Transverse colon (tissue), 4 donors: ENCODE measurements around the gene AGXT. TPM values are rescaled to one million over a fixed set of nuclear protein-coding genes. Genes with fewer than 3 reads are reported as not detected.

Experiments used
- DNase-seq: peaks from one replicate; pipeline ENCODE4 v3.0.0-alpha.2; 2019
- H3K27ac ChIP-seq, 4 donors: fragments of 200-600 bp; sonication (generic); 2 replicates each; pipeline ENCODE4 v1.5.1; 2016 to 2018; ENCODE audit warnings: inconsistent platforms in 4 of 4
- H3K27me3 ChIP-seq: fragments of 200-600 bp; sonication (generic); 2 replicates; pipeline ENCODE4 v1.5.1; 2017; ENCODE audit warnings: inconsistent platforms
- H3K36me3 ChIP-seq, 4 donors: fragments of 200-600 bp; sonication (generic); 2 replicates each; pipeline ENCODE4 v1.5.1; 2017 to 2019; ENCODE audit warnings: inconsistent platforms in 4 of 4
- H3K4me1 ChIP-seq, 4 donors: fragments of 200-600 bp; sonication (generic); 2 replicates each; pipeline ENCODE4 v1.5.1; 2017 to 2020; ENCODE audit warnings: inconsistent platforms in 4 of 4
- H3K4me3 ChIP-seq, 4 donors: fragments of 200-600 bp; sonication (generic); 1 replicate in 1 of 4; 2 replicates in 3 of 4; pipeline versions ENCODE4 v1.5.1 to v1.6.1; 2017 to 2019; ENCODE audit warnings: inconsistent platforms in 4 of 4
- H3K9me3 ChIP-seq, 2 donors: fragments of 200-600 bp; sonication (generic); 2 replicates each; pipeline ENCODE4 v1.5.1; 2017 to 2019; ENCODE audit warnings: inconsistent platforms in 2 of 2
- CTCF ChIP-seq, 5 experiments: fragments of 200-600 bp in 3 of 5; fragments of 450-650 bp in 2 of 5; sonication (generic) in 3 of 5; IDR thresholded peaks; 1 replicate in 2 of 5; 2 replicates in 3 of 5; pipeline ENCODE4 v1.5.1; 2016 to 2017; ENCODE audit warnings: antibody characterized with exemption in 5 of 5, inconsistent platforms in 3 of 5, mild to moderate bottlenecking in 2 of 5, moderate library complexity in 1 of 5
- EP300 ChIP-seq: sonication (generic); formaldehyde crosslinking; IDR thresholded peaks from one replicate; pipeline ENCODE4 v1.6.1; 2017; ENCODE audit warnings: antibody characterized with exemption, low read depth
- POLR2A ChIP-seq: fragments of 450-650 bp; IDR thresholded peaks from one replicate; pipeline ENCODE4 v1.6.1; 2016; ENCODE audit warnings: antibody characterized with exemption, mild to moderate bottlenecking, moderate library complexity
- POLR2AphosphoS5 ChIP-seq, 3 donors: sonication (generic); formaldehyde crosslinking; IDR thresholded peaks; one replicate each; pipeline ENCODE4 v1.6.1; 2016; ENCODE audit warnings: antibody characterized with exemption in 3 of 3
- WGBS, 2 donors: methylation state at CpG; one replicate each; pipeline ENCODE4 v1.1.5; 2018; ENCODE audit warnings: low coverage in 1 of 2; 5-methylcytosine and 5-hydroxymethylcytosine counted together
- in situ Hi-C, 4 donors: fragments of 200-750 bp; cut with MboI; loops; one replicate each; pipeline versions ENCODE4 v1.15.0 to v1.15.1; 2017; ENCODE audit warnings: low sequenced_read_pairs in 3 of 4, low pct_ligation_motif_present in 1 of 4, low pct_unique_long_range_greater_than_20kb in 1 of 4
- intact Hi-C: fragments of 100-400 bp; cut with DNase I; formaldehyde crosslinking; loops from one replicate; pipeline ENCODE4 v1.15.1; 2023; ENCODE audit warnings: low total_unique reads
- total RNA-seq, 4 donors: library from RNA; depleted of rRNA; stranded (reverse); fragments of >200 nt; gene quantifications; one replicate each; pipeline ENCODE4 v1.1.0, GENCODE V29; 2016

AGXT gene
- total RNA-seq, 4 donors from 2014 or later, result 0.32 to 2.2 (median 0.82) TPM; not detected in 1

DNA sequence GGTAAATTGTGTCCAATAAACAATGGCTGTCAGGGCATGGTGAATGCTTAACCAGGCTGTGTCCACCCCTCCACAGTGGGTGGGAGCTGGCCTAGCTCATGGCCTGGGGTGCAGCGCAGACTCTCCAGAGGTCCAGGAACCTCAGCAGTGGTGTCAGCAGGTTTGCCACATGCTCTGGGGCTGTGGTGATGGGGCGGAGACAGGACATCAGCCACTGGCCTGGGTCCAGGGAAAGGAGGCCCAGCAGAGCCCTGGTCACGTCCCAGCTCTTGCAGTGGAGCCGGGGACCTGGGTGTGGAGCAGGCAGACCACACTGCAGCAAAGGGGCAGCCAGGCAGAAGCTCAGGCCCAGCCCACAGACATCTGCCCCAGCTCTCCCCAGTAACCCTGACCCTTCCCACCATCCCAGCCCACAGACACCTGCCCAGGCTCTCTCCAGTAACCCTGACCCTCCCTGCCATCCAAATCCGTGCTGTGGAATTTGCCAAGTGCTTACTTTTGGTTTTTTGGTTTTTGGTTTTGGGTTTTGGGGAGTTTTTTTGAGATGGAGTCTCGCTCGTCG lies 34.8 kb upstream of the AGXT start:
- Histone ChIP-seq H3K27me3 (peaks cover 44% of the 10 kb centered on the region), H3K36me3 (no peaks in the 10 kb centered on the region), H3K27ac (no peak overlapping the region), H3K4me1 (peaks cover 3 to 9% (median 7%) of the 10 kb centered on the region in 4 donors), H3K9me3 (no peaks in the 10 kb centered on the region), H3K4me3 (no peak overlapping the region)
- in situ Hi-C loops, result no loop called here
- 68 to 87% methylated on average over 3 to 8 of the region's 8 CpGs for WGBS, 2 donors
- TF ChIP-seq POLR2AphosphoS5 (IDR thresholded peaks at IDR 0.05), result no peak
- TF ChIP-seq CTCF (IDR thresholded peaks at IDR 0.05), result no peak
- TF ChIP-seq POLR2A, result no peak
- TF ChIP-seq EP300, result no peak
- no peak for DNase-seq
- intact Hi-C loops, result no loop called here

GRCh38 chr2:240834377-240834975 lies 34.1 kb upstream of the AGXT start:
- in situ Hi-C loops, result no loop called here
- 58 to 66% methylated on average over 2 to 6 of the region's 6 CpGs for WGBS, 2 donors
- TF ChIP-seq POLR2AphosphoS5 (IDR thresholded peaks at IDR 0.05) (no peak), POLR2A (no peak), EP300 (no peak), CTCF (IDR thresholded peaks at IDR 0.05) (no peak)

GRCh38 chr2:240835528-240835927 lies 33.1 kb upstream of the AGXT start:
- Histone ChIP-seq H3K9me3 (no peaks in the 10 kb centered on the region), H3K27me3 (peaks cover 26% of the 10 kb centered on the region), H3K27ac (no peak overlapping the region), H3K4me1 (peaks cover 3 to 9% (median 7%) of the 10 kb centered on the region in 4 donors), H3K36me3 (no peaks in the 10 kb centered on the region), H3K4me3 (no peak overlapping the region)
- in situ Hi-C loops, result no loop called here
- no peak for TF ChIP-seq POLR2AphosphoS5 (IDR thresholded peaks at IDR 0.05)
- 74% methylated on average over 9 of the region's 9 CpGs; no CpG with 5 or more reads in 1 of the 2 donors for WGBS, 2 donors
- intact Hi-C loops, result no loop called here
- no peak for DNase-seq

More at GRCh38 chr2:240834377-240834975, 34.1 kb upstream of the AGXT start:
- H3K4me3 ChIP-seq, result no peak overlapping the region
- DNase-seq, result no peak
- peaks cover 37% of the 10 kb centered on the region for H3K27me3 ChIP-seq
- H3K27ac ChIP-seq, result no peak overlapping the region
- H3K9me3 ChIP-seq, result no peaks in the 10 kb centered on the region
- intact Hi-C loops, result no loop called here
- H3K36me3 ChIP-seq, result no peaks in the 10 kb centered on the region
- peaks cover 3 to 9% (median 7%) of the 10 kb centered on the region in 4 donors for H3K4me1 ChIP-seq

- no peak for TF ChIP-seq POLR2AphosphoS5 (IDR thresholded peaks at IDR 0.05)
- TF ChIP-seq CTCF (IDR thresholded peaks at IDR 0.05), result no peak
- no peak for TF ChIP-seq POLR2A
- no peak for TF ChIP-seq EP300
- peaks cover 21% of the 10 kb centered on the region for H3K27me3 ChIP-seq
- peaks cover 0 to 3% (median 2%) of the 10 kb centered on the region in 4 donors for H3K4me1 ChIP-seq
- in situ Hi-C loops (no loop called here), intact Hi-C loops (no loop called here)
- H3K9me3 ChIP-seq, result no peaks in the 10 kb centered on the region
- no peak overlapping the region for H3K4me3 ChIP-seq
- no peak overlapping the region for H3K27ac ChIP-seq
- no peaks in the 10 kb centered on the region for H3K36me3 ChIP-seq
- no peak for DNase-seq
- 57 to 80% methylated on average over 2 to 14 of the region's 17 CpGs for WGBS, 2 donors
These were observed 31.7 kb upstream of the AGXT start for GRCh38 chr2:240836781-240837467.
